ENCODE data around the gene SPRR3.
"Not testable (repeated sequence)": the region's sequence is repeated elsewhere in the genome, so short reads cannot be mapped to it uniquely, and the experiment has no call there.

The SPRR3 gene

GRCh38 chr1:152986578-152986977, 15.0 kb upstream of the SPRR3 start:
- no peaks in the 10 kb centered on the region for H3K36me3 ChIP-seq (ENCODE audit: insufficient read depth, low read depth, low read length)
- no peak overlapping the region for H3K9ac ChIP-seq (ENCODE audit: low read depth, low read length)
- 0 out of 2 replicates have a peak, but pooled peaks cover 4% of the 10 kb centered on the region for H3K27me3 ChIP-seq (ENCODE audit: insufficient read depth, low read length)
- H3K27ac ChIP-seq (ENCODE audit: low read length): no peak overlapping the region
- H3K4me3 ChIP-seq (ENCODE audit: low read length): no peak overlapping the region
- H3K4me1 ChIP-seq (ENCODE audit: insufficient read depth, low read length): no peaks in the 10 kb centered on the region
- no peaks in the 10 kb centered on the region for H3K9me3 ChIP-seq (ENCODE audit: insufficient read depth, low read depth, low read length)

DNA sequence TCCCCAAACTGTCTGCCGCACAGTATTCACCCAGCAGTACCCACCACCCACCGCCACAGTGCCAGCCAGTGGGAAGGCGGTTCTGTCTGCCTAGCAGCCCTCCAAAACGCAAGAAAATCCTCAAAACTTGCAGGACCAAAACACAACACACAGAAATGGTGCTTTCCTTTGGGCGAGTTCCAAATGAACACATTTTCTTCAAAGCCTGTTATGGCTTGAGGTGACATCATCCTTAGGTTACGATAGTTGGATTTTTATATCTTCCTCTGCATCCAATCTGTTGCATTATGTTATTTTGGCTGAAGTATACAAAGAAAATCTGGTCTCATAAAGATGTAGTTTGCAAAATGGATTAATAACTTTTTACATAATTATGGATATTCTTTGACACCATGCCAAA, 8.4 kb upstream of the SPRR3 start:
- H3K9me3 ChIP-seq (ENCODE audit: insufficient read depth, low read depth, low read length): peaks cover 7% of the 10 kb centered on the region; the same call in 1 of the 2 replicates
- no peak overlapping the region for H3K27ac ChIP-seq (ENCODE audit: low read length)
- H3K27me3 ChIP-seq (ENCODE audit: insufficient read depth, low read length): no peaks in the 10 kb centered on the region
- peaks cover 10% of the 10 kb centered on the region; the same call in 1 of the 2 replicates for H3K4me1 ChIP-seq (ENCODE audit: insufficient read depth, low read length)
- H3K36me3 ChIP-seq (ENCODE audit: insufficient read depth, low read depth, low read length): no peaks in the 10 kb centered on the region
- no peak overlapping the region for H3K9ac ChIP-seq (ENCODE audit: low read depth, low read length)
- no peak overlapping the region for H3K4me3 ChIP-seq (ENCODE audit: low read length)

- peaks cover 10% of the 10 kb centered on the region; the same call in 1 of the 2 replicates for H3K4me1 ChIP-seq (ENCODE audit: insufficient read depth, low read length)
- no peak overlapping the region for H3K9ac ChIP-seq (ENCODE audit: low read depth, low read length)
- H3K27me3 ChIP-seq (ENCODE audit: insufficient read depth, low read length): no peaks in the 10 kb centered on the region
- peaks cover 7% of the 10 kb centered on the region; the same call in 1 of the 2 replicates for H3K9me3 ChIP-seq (ENCODE audit: insufficient read depth, low read depth, low read length)
- H3K4me3 ChIP-seq (ENCODE audit: low read length): no peak overlapping the region
- no peak overlapping the region for H3K27ac ChIP-seq (ENCODE audit: low read length)
- H3K36me3 ChIP-seq (ENCODE audit: insufficient read depth, low read depth, low read length): no peaks in the 10 kb centered on the region
Measured at GRCh38 chr1:152995842-152996241, 5.7 kb upstream of the SPRR3 start.

- Histone ChIP-seq H3K4me3 (ENCODE audit: low read length) (no peak overlapping the region), H3K27ac (ENCODE audit: low read length) (no peak overlapping the region), H3K27me3 (ENCODE audit: insufficient read depth, low read length) (no peaks in the 10 kb centered on the region), H3K36me3 (ENCODE audit: insufficient read depth, low read depth, low read length) (no peaks in the 10 kb centered on the region), H3K4me1 (ENCODE audit: insufficient read depth, low read length) (peaks cover 10% of the 10 kb centered on the region; the same call in 1 of the 2 replicates), H3K9me3 (ENCODE audit: insufficient read depth, low read depth, low read length) (peaks cover 7% of the 10 kb centered on the region; the same call in 1 of the 2 replicates), H3K9ac (ENCODE audit: low read depth, low read length) (no peak overlapping the region)
Measured at GRCh38 chr1:152996633-152997400, 4.7 kb upstream of the SPRR3 start.

DNA sequence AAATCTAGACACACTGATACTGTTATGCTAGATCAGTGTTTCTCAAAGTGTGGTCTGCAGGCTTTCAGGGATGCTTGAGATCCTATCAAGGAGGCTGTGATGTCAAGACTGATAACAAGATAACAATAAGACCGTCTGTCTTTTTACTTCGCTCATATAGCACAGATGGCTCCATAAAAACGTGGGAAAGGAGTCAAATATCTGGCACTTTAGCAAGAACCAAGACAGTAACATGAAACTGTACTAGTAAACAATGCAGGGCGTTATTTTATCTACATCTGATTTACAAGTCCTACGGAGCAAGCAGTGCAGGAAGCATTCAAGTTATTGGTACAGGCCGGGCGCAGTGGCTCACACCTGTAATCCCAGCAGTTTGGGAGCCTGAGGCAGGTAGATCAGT, 3.6 kb upstream of the SPRR3 start:
- Histone ChIP-seq H3K27ac (ENCODE audit: low read length) (no peak overlapping the region), H3K9ac (ENCODE audit: low read depth, low read length) (no peak overlapping the region), H3K9me3 (ENCODE audit: insufficient read depth, low read depth, low read length) (peaks cover 7% of the 10 kb centered on the region; the same call in 1 of the 2 replicates), H3K4me3 (ENCODE audit: low read length) (no peak overlapping the region), H3K27me3 (ENCODE audit: insufficient read depth, low read length) (no peaks in the 10 kb centered on the region), H3K4me1 (ENCODE audit: insufficient read depth, low read length) (peaks cover 10% of the 10 kb centered on the region; the same call in 1 of the 2 replicates), H3K36me3 (ENCODE audit: insufficient read depth, low read depth, low read length) (no peaks in the 10 kb centered on the region)

DNA sequence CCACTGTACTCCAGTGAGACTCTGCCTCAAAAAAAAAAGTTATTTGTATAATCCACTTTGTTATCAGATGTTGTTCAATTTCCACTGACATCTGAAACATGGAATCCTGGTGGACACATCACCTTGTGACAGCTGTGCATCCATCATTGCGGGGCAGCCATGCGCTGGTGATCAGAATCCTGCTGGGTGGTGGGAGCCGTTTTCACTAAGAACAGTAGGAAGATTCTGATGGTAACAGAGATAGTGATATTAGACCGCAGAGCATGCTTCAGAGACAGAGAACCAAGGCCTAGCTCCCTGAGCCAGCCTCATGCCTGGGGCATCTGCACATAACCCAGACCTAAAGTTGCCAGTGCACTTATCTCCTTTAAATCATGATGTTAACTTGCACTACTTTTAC, 3.1 kb upstream of the SPRR3 start:
- H3K36me3 ChIP-seq (ENCODE audit: insufficient read depth, low read depth, low read length): no peaks in the 10 kb centered on the region
- peaks cover 7% of the 10 kb centered on the region; the same call in 1 of the 2 replicates for H3K9me3 ChIP-seq (ENCODE audit: insufficient read depth, low read depth, low read length)
- H3K27ac ChIP-seq (ENCODE audit: low read length): no peak overlapping the region
- H3K27me3 ChIP-seq (ENCODE audit: insufficient read depth, low read length): no peaks in the 10 kb centered on the region
- H3K4me1 ChIP-seq (ENCODE audit: insufficient read depth, low read length): peaks cover 10% of the 10 kb centered on the region; the same call in 1 of the 2 replicates
- no peak overlapping the region for H3K4me3 ChIP-seq (ENCODE audit: low read length)
- H3K9ac ChIP-seq (ENCODE audit: low read depth, low read length): no peak overlapping the region

- Histone ChIP-seq H3K27me3 (ENCODE audit: insufficient read depth, low read length) (no peaks in the 10 kb centered on the region), H3K4me1 (ENCODE audit: insufficient read depth, low read length) (peaks cover 10% of the 10 kb centered on the region; the same call in 1 of the 2 replicates), H3K9me3 (ENCODE audit: insufficient read depth, low read depth, low read length) (peaks cover 7% of the 10 kb centered on the region; the same call in 1 of the 2 replicates), H3K27ac (ENCODE audit: low read length) (no peak overlapping the region), H3K9ac (ENCODE audit: low read depth, low read length) (no peak overlapping the region), H3K4me3 (ENCODE audit: low read length) (no peak overlapping the region), H3K36me3 (ENCODE audit: insufficient read depth, low read depth, low read length) (no peaks in the 10 kb centered on the region)
Measured at GRCh38 chr1:152999818-153000217, 1.7 kb upstream of the SPRR3 start.

GRCh38 chr1:153000294-153000693, 1.3 kb upstream of the SPRR3 start:
- Histone ChIP-seq H3K27me3 (ENCODE audit: insufficient read depth, low read length) (no peaks in the 10 kb centered on the region), H3K36me3 (ENCODE audit: insufficient read depth, low read depth, low read length) (no peaks in the 10 kb centered on the region), H3K4me1 (ENCODE audit: insufficient read depth, low read length) (peaks cover 10% of the 10 kb centered on the region; the same call in 1 of the 2 replicates), H3K9me3 (ENCODE audit: insufficient read depth, low read depth, low read length) (peaks cover 2% of the 10 kb centered on the region; the same call in 1 of the 2 replicates), H3K4me3 (ENCODE audit: low read length) (no peak overlapping the region), H3K27ac (ENCODE audit: low read length) (no peak overlapping the region), H3K9ac (ENCODE audit: low read depth, low read length) (no peak overlapping the region)

GRCh38 chr1:153011235-153011758, 9.7 kb downstream of the SPRR3 start:
- H3K27me3 ChIP-seq (ENCODE audit: insufficient read depth, low read length); H3K4me1 ChIP-seq (ENCODE audit: insufficient read depth, low read length); H3K27ac ChIP-seq (ENCODE audit: low read length); H3K4me3 ChIP-seq (ENCODE audit: low read length); H3K9ac ChIP-seq (ENCODE audit: low read depth, low read length); H3K36me3 ChIP-seq (ENCODE audit: insufficient read depth, low read depth, low read length); H3K9me3 ChIP-seq (ENCODE audit: insufficient read depth, low read depth, low read length): not testable (repeated sequence)

- H3K36me3 ChIP-seq (ENCODE audit: insufficient read depth, low read depth, low read length); H3K4me1 ChIP-seq (ENCODE audit: insufficient read depth, low read length); H3K9me3 ChIP-seq (ENCODE audit: insufficient read depth, low read depth, low read length); H3K4me3 ChIP-seq (ENCODE audit: low read length); H3K9ac ChIP-seq (ENCODE audit: low read depth, low read length); H3K27ac ChIP-seq (ENCODE audit: low read length); H3K27me3 ChIP-seq (ENCODE audit: insufficient read depth, low read length): not testable (repeated sequence)
Measured at GRCh38 chr1:153021829-153022228, 20.3 kb downstream of the SPRR3 start.

DNA sequence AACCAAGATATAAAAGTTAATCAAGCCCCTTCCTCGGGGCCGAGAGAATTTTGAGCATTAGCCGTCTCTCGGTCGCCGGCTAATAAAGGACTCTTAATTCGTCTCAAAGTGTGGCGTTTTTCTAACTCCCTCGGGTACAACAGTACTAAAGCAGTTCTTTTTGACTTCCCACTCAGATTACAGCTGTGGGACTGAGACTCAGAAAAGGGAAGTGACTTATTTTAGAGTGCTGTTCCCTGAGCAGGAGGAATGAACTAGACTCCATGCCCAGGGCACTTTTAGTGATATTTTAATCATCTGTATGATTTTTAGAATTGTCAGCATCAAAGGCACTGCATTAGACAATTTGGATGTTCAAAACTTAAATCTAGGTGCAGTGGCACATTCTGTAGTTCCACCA, 20.8 kb downstream of the SPRR3 start:
- H3K9ac ChIP-seq (ENCODE audit: low read depth, low read length); H3K27ac ChIP-seq (ENCODE audit: low read length); H3K9me3 ChIP-seq (ENCODE audit: insufficient read depth, low read depth, low read length); H3K4me1 ChIP-seq (ENCODE audit: insufficient read depth, low read length); H3K4me3 ChIP-seq (ENCODE audit: low read length); H3K27me3 ChIP-seq (ENCODE audit: insufficient read depth, low read length); H3K36me3 ChIP-seq (ENCODE audit: insufficient read depth, low read depth, low read length): not testable (repeated sequence)

- H3K9me3 ChIP-seq (ENCODE audit: insufficient read depth, low read depth, low read length): no peaks in the 10 kb centered on the region
- H3K4me3 ChIP-seq (ENCODE audit: low read length): no peak overlapping the region
- H3K4me1 ChIP-seq (ENCODE audit: insufficient read depth, low read length): peaks cover 6% of the 10 kb centered on the region
- no peak overlapping the region for H3K27ac ChIP-seq (ENCODE audit: low read length)
- no peaks in the 10 kb centered on the region for H3K36me3 ChIP-seq (ENCODE audit: insufficient read depth, low read depth, low read length)
- H3K9ac ChIP-seq (ENCODE audit: low read depth, low read length): no peak overlapping the region
- H3K27me3 ChIP-seq (ENCODE audit: insufficient read depth, low read length): no peaks in the 10 kb centered on the region
Measured at GRCh38 chr1:153023109-153023508, 21.6 kb downstream of the SPRR3 start.
